Activated CD8-positive, alpha-beta memory T cell treated with anti-CD3 and anti-CD28 coated beads for 36 hours (primary cell): ENCODE results near the gene VTN. TPM values are rescaled to one million over a fixed set of nuclear protein-coding genes. Genes with fewer than 3 reads are reported as not detected.

ENCODE experiments used
- CTCF ChIA-PET: fragments of 350-600 bp; sonication (Branson Sonifier 250); formaldehyde crosslinking; loops from one replicate; lab custom pipeline; 2021; ENCODE audit warnings: antibody characterized with exemption; lab: Charles Lee
- POLR2A ChIA-PET: fragments of 350-600 bp; sonication (Branson Sonifier 250); formaldehyde crosslinking; loops from one replicate; lab custom pipeline; 2021; ENCODE audit warnings: antibody characterized with exemption; lab: Charles Lee
- total RNA-seq, 2 experiments: library from RNA; stranded (reverse); gene quantifications; one replicate each; pipeline ENCODE4 v1.2.3, GENCODE V29; 2021

The VTN gene
- total RNA-seq, 2 experiments from 2014 or later = 0.13 to 0.38 TPM

DNA sequence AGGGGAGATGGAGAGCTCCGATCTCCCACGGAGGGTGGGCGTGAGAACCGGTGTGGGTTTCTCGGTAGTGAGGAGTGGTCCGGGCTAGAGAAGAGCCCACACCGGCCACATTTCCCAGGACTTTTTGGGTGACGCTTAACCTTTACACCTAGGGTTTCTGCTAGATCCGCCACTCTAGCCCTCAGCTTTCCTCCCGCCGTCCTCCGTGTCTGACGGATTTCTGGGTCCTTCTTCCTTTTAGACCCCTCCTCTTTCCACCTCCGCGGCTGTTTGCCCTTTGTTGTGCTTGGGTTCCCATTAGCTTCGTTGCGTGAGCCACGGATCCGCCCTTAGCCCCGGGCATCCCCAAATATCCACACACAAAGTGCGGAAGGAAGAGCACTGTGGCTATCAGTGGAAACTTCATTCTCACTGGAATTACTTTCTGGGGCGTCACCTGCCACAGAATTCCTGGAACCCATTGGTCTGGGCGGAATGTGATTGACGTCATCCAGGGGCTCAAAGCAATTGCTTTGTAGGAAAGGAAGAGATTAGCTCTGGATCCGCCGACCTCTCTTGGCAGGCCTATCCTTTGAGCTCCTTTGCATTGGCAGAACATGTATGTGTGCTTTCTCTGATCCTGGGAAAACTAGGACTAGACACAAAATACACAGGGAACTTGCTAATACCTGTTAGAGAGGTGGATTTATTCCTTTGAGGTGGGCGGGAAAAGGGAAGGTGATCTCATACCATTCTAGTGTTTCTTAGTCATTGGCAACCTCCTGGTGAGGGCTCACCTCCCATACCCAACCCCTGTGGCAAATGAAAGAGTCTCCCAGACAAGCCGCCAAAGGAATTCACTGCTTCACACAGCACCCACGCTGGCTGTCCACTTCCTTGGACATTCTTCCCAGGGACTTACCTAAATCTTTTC lies 33.9 kb downstream of the VTN start:
- ChIA-PET POLR2A (interaction anchor here (0.6 to 2.9 kb wide), 10 partner anchors 11 to 311 kb away, joined by 3 to 34 read pairs (median 3); partner anchors contain the start of genes PIGS, POLDIP2 and TMEM97), CTCF (interaction anchor here (0.7 to 2.2 kb wide), 8 partner anchors 10 to 85 kb away, joined by 3 to 19 read pairs (median 4); partner anchors contain the start of gene TMEM97)

- POLR2A ChIA-PET = interaction anchor here (0.6 to 2.9 kb wide), 10 partner anchors 12 to 312 kb away, joined by 3 to 34 read pairs (median 3); partner anchors contain the start of genes PIGS, POLDIP2 and TMEM97
- CTCF ChIA-PET = interaction anchor here (0.7 to 2.2 kb wide), 8 partner anchors 10 to 84 kb away, joined by 3 to 19 read pairs (median 4); partner anchors contain the start of gene TMEM97
Measured at GRCh38 chr17:28335201-28335958, 34.7 kb downstream of the VTN start, which contains the start of the genes IFT20 and TNFAIP1. Gene IFT20, minus strand, starts transcription at chr17:28335472. Its CDS starts 3,487 bp downstream, at chr17:28331985. Gene TNFAIP1, plus strand, starts transcription at chr17:28335761. Its CDS starts 3,761 bp downstream, at chr17:28339522.

- ChIA-PET CTCF (interaction anchor here (1.0 to 2.2 kb wide), 4 partner anchors 9 to 83 kb away, joined by 3 to 19 read pairs (median 4); partner anchors contain the start of gene TMEM97), POLR2A (interaction anchor here (0.9 to 2.9 kb wide), 4 partner anchors 12 to 50 kb away, joined by 3 to 34 read pairs (median 6); partner anchors contain the start of genes POLDIP2 and TMEM97)
Measured at GRCh38 chr17:28334666-28335200, 35.4 kb downstream of the VTN start.

GRCh38 chr17:28334171-28334570 lies 35.9 kb downstream of the VTN start:
- POLR2A ChIA-PET = interaction anchor here (2.9 kb wide), 1 partner anchor 23 kb away, joined by 34 read pairs; the partner anchor contains the start of gene POLDIP2
- CTCF ChIA-PET = interaction anchor here (2.2 kb wide), 1 partner anchor 16 kb away, joined by 19 read pairs; the partner anchor contains the start of gene TMEM97

DNA sequence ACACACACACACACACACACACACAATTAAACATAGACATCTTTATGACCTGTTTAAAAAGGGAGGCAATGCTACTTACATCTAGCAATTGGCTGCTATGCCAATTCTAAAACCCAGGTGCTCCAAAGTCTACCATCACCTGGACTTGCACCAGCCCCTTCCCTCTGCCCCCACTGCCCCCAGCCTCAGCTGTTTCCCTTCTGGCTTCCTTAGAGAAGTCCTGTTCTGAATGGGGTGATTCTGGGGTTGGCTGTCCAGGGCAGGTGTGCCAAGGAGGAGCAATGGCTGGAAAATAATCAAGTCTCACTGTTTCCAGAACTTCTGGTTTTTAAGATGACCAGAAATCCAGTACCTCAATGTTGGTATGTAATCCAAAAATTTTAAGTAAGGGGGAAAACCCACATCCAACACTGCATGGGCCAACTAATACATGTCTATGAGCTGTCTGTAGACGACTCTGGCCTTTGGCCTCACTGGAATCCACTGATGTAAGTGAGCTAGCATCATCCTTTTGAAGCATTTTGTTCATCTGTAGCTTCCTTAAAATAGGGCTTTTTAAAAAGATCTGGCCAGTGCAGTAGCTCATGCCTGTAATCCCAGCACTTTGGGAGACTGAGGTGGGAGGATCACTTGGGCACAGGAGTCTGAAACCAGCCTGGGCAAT lies 36.9 kb downstream of the VTN start:
- POLR2A ChIA-PET = interaction anchor here (0.5 kb wide), 1 partner anchor 19 kb away, joined by 4 read pairs; no protein-coding TSS in a partner anchor

DNA sequence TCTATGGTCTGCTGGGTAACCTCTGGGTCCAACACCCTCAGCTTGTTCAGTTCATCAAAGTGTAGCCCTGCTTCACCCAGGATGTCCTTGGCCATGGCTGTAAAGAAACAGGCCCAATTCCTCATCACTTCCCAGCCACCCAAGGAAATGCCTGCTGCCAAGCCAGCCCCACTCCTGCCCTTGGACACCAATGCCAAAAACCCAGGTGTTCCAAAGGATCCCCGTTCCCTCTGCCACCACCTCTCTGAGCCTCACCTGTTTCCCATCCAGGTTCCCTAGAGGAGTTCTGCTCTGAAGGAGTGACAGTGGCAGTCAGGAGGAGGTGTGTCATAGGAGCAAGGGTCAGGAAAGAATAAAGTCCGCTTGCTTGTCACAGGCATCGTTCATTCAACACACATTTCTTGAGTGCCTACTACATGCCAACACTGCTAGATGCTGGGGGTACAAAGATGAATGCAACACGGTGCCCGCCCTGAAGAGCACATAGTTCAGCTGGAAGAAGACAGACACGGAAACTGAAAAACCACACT lies 38.2 kb downstream of the VTN start:
- POLR2A ChIA-PET = no interaction called here
- CTCF ChIA-PET = no interaction called here

More for the DNA sequence above, 36.9 kb downstream of the VTN start:
- CTCF ChIA-PET = no interaction called here

DNA sequence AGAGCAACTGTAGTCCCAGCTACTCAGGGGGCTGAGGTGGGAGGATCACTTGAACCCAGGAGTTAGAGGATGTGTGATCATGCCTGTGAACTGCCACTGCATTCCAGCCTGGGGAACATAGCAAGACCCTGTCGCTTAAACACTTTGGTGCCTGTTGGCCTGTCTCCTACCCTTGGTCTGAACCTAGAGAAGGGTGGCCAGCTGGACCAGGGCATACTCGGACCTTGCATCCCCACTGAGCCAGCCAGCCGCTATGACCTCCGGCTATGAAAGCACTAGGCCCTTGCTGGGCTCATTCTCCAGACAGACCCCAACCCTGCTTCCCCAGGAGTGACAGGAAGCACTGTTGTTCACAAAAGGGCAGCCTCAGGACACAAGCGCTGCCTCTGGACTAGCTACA lies 39.4 kb downstream of the VTN start:
- ChIA-PET CTCF (no interaction called here), POLR2A (interaction anchor here (0.8 kb wide), 1 partner anchor 37 kb away, joined by 5 read pairs; no protein-coding TSS in a partner anchor)

GRCh38 chr17:28328325-28328724 lies 41.8 kb downstream of the VTN start:
- CTCF ChIA-PET = no interaction called here
- POLR2A ChIA-PET = interaction anchor here (0.7 kb wide), 1 partner anchor 10 kb away, joined by 3 read pairs; no protein-coding TSS in a partner anchor

- ChIA-PET CTCF (no interaction called here), POLR2A (no interaction called here)
Measured at GRCh38 chr17:28327709-28328108, 42.4 kb downstream of the VTN start.

- CTCF ChIA-PET = interaction anchor here (1.5 kb wide), 1 partner anchor 31 kb away, joined by 3 read pairs; no protein-coding TSS in a partner anchor
- POLR2A ChIA-PET = interaction anchor here (0.7 kb wide), 1 partner anchor 483 kb away, joined by 3 read pairs; no protein-coding TSS in a partner anchor
Measured at GRCh38 chr17:28327031-28327607, 43.0 kb downstream of the VTN start.

GRCh38 chr17:28326114-28326513 lies 44.0 kb downstream of the VTN start:
- CTCF ChIA-PET = interaction anchor here (1.1 to 1.5 kb wide), 2 partner anchors 9 to 30 kb away, joined by 3 to 4 read pairs; partner anchors contain the start of genes IFT20 and TNFAIP1
- POLR2A ChIA-PET = no interaction called here

DNA sequence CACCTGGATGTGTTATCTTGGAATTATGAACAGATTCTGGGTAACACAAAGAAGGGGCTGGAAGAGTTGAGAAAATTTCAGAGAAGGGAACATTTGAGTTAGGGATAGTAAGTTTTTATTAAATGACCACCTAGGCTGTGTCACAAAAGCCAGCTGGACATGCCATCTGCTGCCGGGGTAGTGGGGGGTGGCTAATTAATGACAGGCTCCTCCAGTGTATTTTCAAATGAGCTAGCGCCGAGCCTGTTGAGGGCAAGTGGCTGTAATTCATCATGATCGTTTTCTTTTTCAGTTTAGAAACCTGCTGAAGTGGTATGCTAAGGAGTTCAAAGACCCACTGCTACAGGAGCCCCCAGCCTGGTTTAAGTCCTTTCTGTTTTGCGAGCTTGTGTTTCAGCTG lies 44.9 kb downstream of the VTN start:
- ChIA-PET CTCF (interaction anchor here (1.1 kb wide), 1 partner anchor 10 kb away, joined by 4 read pairs; the partner anchor contains the start of genes IFT20 and TNFAIP1), POLR2A (interaction anchor here (0.6 kb wide), 1 partner anchor 47 kb away, joined by 9 read pairs; no protein-coding TSS in a partner anchor)

- ChIA-PET CTCF (no interaction called here), POLR2A (no interaction called here)
Measured at GRCh38 chr17:28324781-28325180, 45.3 kb downstream of the VTN start.

DNA sequence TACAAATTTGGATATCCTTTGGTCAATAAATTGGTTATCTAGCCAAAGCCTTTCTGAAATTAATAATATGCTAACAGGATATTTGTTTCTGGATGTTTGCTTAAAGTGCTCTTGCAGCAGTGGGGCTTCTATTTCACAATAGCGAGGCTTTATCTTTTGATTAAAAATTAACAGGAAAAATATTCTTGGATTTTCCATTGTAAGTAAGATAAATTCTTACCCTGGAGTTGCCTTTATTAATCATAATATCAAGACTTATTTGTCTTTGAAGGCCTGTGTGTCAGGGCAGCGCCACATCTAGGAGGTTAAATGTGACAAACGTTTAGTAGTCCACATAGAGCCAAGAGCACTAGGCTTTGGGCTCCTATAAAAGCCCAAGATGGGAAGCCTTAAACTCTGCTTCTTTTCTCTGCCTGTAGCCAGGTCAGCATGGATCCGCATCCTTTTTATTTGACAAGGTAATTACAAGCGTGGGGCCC lies 45.8 kb downstream of the VTN start:
- POLR2A ChIA-PET = no interaction called here
- CTCF ChIA-PET = no interaction called here

DNA sequence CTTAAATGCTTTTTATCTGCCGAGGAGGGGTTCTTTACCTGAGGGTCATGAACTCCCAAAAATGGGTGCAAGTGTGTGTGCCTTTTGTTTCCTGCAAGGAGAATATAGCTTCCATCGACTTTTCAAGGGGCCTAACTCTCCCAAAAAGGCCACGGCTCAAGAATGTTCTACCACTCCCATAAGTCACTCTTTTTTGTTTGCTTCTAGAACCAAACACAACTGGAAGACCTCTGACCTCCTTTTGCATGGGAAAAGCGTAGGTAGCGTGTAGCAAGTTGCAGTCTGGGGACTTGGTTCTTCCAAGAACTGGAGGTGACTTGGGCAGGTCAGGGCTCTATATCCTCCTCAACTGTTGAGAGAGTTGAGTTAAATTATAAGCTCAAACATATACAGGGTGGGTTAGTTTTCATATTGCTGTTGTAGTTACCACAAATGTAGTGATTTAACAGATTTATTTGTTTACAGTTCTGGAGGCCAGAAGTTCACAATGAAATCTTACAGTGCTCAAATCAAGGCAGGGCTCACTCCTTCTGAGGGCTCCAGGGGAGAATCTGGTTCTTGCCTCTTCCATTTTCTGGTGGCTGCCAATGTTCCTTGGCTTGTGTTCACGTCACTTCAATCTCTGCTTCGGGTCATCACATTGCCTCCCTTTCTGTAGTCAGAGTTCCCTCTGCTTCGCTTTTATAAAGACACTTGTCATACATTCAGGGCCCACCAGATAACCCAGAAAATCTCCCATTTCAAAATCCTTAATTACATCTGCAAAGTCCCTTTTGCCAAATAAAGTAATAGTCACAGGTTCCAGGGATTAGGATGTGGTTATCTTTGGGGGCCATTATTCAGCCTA lies 49.7 kb downstream of the VTN start:
- ChIA-PET CTCF (interaction anchor here (1.3 to 3.9 kb wide), 3 partner anchors 15 to 96 kb away, joined by 3 to 19 read pairs (median 7); partner anchors contain the start of genes IFT20 and TNFAIP1), POLR2A (no interaction called here)

- CTCF ChIA-PET = interaction anchor here (1.3 to 3.9 kb wide), 3 partner anchors 16 to 97 kb away, joined by 3 to 19 read pairs (median 7); partner anchors contain the start of genes IFT20 and TNFAIP1
- POLR2A ChIA-PET = interaction anchor here (2.0 kb wide), 1 partner anchor 16 kb away, joined by 10 read pairs; the partner anchor contains the start of genes IFT20 and TNFAIP1
Measured at GRCh38 chr17:28319598-28319935, 50.5 kb downstream of the VTN start.
